ENCODE results near the gene GBE1.
A peak's percentile ranks its signal among the peaks of the same experiment; 100 is the strongest.
"Not testable (repeated sequence)": the region's sequence is repeated elsewhere in the genome, so short reads cannot be mapped to it uniquely, and the experiment has no call there.

GBE1 gene

GRCh38 chr3:81760924-81761903 lies at the start of gene GBE1:
TSS of gene GBE1 (minus strand) at chr3:81761645. CDS start at chr3:81761517, 128 bp downstream.
- peak; percentile 74 to 90 for DNase-seq

- no peak for DNase-seq
Measured at GRCh38 chr3:81808900-81809299, 47.5 kb upstream of the GBE1 start.

DNA sequence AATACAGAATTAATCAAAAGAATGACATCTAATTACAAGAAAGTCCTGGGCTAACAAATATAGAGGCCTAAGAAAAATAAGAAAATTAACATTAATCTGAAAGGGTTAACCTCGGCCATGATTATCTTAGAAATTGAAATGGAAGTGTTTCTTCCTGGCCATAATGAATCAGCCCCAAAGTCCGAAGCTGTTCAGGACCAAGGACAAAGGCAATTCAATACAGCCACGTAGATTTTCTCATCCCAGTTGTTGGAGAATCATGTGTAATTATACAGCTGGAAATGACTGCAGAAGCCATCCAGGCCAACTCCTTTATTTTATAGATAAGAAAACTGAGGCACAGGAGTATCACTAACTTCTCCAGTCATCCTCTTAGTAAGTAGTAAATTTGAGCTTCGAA lies 38.0 kb upstream of the GBE1 start:
- no peak for DNase-seq

GRCh38 chr3:81793410-81793809 lies 32.0 kb upstream of the GBE1 start:
- peak in 1 of 2 experiments; percentile 4 for DNase-seq

DNA sequence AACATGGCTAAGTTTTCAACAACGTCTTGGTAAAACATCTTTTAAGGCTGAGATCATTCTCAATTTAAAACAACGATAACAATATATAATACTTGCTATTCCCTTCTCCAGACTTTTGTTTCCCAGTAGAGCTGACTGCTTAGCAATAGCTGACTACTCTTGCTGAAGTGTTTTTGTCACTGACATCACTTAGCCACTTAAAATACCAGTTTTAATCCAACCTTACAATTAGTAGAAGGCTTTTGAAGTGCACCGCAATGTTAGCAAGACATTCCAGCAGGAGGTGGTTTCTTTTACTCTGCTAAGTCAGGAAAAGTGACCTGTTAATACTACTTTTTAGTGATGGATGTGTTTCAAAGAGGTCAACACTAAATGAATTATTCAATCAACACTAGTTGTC lies 28.7 kb upstream of the GBE1 start:
- no peak for DNase-seq

DNA sequence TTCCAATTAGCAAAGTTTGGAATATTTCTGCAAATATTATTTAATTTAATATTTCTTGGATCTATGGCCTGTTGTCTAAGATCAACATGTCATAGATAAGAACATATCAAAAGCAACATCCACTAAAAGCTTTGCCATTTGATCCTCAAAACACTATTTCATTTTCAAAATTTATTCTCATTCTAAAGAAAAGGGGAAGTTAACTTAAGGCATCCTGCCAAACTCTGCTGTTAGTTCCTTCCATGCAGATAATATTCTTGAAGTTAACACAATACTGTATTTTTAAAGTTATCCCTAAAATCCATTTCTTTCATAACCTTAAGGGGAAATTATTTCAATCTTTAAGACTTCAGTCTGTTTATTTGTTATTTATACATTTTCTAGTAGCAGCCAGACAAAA lies 28.2 kb upstream of the GBE1 start:
- no peak for DNase-seq

DNA sequence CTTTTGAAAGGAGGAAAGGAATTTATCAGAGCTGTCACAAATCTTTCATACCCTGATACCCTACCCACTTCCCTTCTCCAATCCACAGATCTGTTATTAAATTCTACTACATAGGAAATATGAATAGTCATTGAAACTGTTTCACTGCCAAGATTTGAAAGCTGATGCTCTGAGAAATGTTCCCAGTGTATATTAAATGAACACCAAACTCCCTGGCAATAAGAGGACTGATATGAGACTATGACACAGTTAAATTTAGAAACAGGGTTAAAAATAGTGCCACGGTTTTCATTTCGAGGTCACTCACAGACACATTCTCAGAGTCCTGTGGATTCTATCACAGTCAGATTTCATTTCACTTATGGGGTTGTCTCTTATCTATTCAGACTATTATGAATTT lies 27.2 kb upstream of the GBE1 start:
- DNase-seq = no peak

DNA sequence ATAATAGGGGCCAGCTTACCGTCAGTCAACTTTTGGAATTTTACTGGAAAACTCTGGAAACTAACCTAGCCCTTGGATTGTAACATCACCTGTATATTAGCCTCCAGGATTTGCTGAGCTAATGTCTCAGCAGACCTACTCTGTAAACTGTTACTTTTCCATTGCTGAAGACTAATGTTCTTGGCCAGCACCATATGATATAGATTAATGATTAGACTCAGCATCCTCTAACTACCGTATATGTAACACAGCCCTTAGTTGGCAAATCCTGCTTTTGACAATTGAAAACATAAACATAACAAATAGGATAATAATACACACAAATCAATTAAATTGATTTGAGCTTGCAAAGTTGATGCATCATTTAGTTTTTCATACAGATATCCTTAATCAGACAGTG lies 26.6 kb upstream of the GBE1 start:
- DNase-seq = no peak

GRCh38 chr3:81782585-81782984 lies 21.1 kb upstream of the GBE1 start:
- DNase-seq = no peak

GRCh38 chr3:81778678-81779182 lies 17.3 kb upstream of the GBE1 start:
- DNase-seq = peak in 1 of 2 experiments; percentile 2

- no peak for DNase-seq
Measured at GRCh38 chr3:81776643-81777042, 15.2 kb upstream of the GBE1 start.

GRCh38 chr3:81770710-81771109 lies 9.3 kb upstream of the GBE1 start:
- DNase-seq = no peak

DNA sequence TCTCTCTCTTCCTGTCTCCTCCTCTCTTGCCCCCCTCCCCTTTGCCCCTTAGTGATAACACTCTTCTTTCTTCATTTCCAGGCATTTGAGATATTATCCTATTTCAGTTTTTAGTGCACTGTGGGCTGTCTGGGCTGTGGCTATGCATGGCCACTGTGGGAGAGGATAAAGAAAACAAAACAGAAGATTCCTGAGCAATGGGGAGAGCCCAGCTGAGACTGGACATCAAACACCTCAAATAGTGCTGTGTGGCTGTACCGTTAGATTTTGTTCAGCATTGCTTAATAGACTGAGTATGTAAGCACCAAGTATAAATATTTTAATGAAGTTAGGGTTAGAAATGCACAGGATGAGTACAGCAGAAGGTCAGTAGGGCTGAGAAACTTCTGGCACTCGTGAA lies 7.9 kb upstream of the GBE1 start:
- DNase-seq = no peak

DNA sequence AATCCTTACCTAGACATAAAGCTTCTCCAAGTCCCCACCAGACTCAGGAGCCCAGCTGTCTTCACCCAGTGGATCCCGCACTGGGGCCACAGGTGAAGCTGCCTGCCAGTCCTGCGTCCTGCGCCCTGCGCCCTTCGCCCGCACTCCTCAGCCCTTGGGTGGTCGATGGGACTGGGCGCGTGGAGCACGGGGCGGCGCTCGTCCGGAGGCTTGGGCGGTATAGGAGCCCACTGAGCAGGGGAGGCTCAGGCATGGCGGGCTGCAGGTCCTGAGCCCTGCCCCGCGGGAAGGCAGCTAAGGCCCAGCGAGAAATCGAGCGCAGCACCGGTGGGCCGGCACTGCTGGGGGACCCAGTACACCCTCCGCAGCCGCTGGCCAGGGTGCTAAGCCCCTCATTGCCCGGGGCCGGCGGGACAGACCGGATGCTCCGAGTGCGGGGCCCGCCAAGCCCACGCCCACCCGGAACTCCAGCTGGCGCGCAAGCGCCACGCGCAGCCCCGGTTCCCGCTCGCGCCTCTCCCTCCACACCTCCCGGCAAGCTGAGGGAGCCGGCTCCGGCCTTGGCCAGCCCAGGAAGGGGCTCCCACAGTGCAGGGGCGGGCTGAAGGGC lies 5.9 kb upstream of the GBE1 start:
- DNase-seq = not testable (repeated sequence)

DNA sequence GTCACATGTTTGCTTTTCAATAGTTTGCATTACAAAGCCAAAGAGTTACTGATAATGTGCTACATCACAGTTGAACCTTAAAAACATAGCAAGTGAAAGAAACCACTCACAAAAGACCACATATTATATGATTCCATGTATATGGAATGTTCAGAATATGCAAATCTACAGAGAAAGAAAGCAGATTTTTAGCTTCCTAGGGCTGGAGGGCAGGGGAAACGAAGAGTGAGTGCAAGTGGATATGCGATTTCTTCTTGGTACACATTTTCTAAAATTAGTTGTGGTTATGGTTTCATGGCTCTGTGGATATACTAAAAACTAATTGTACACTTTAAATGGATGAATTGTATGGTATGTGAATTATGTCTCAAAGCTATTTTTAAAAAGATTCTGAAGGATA lies 4.0 kb upstream of the GBE1 start:
- DNase-seq = no peak

- DNase-seq = no peak
Measured at GRCh38 chr3:81764665-81765064, 3.2 kb upstream of the GBE1 start.

- DNase-seq = no peak
Measured at GRCh38 chr3:81764002-81764401, 2.6 kb upstream of the GBE1 start.

GRCh38 chr3:81763001-81763400 lies 1.6 kb upstream of the GBE1 start:
- DNase-seq = no peak

GRCh38 chr3:81761904-81762580 lies 597 bp upstream of the GBE1 start:
- peak in 1 of 2 experiments; percentile 25 for DNase-seq

- peak in 1 of 2 experiments; percentile 18 for DNase-seq
Measured at GRCh38 chr3:81760215-81760614, 1.2 kb downstream of the GBE1 start.

GRCh38 chr3:81758771-81759170 lies 2.7 kb downstream of the GBE1 start:
- DNase-seq = not testable (repeated sequence)

DNA sequence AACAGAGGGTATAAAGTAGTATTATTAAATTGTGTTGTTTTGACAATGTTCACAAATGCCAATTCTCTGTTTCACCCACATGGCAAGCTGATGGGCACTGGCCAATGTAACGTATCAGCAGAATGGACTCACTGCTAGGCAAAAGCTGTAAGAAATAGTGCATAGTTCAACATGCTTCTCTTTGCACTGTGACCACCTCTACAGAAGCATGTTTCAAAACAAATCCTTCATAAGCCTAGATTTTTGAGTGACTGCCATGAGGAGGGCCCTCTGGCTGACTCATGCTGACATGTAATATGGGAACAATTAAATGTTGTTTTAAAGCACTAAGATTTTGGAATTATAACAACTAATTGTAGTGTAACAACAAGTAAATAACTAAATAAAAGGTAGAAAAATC lies 3.2 kb downstream of the GBE1 start:
- DNase-seq = no peak

GRCh38 chr3:81753416-81754027 lies 7.9 kb downstream of the GBE1 start:
- no peak for DNase-seq

All from NCI-H524 (cell line).